B cell (primary cell): ENCODE results near the gene LMBR1L. TPM values are rescaled to one million over a fixed set of nuclear protein-coding genes. Genes with fewer than 3 reads are reported as not detected.

Experiments
- ATAC-seq: fragments of 200-7000 bp; cut with Tn5 transposase; one replicate; pipeline ENCODE4 v1.10.0; 2021; ENCODE audit warnings: low read depth, mild to moderate bottlenecking, moderate number of reproducible peaks, moderate library complexity
- CTCF ChIA-PET: fragments of 350-600 bp; sonication (Branson Sonifier 250); formaldehyde crosslinking; loops from one replicate; lab custom pipeline; 2021; ENCODE audit warnings: antibody characterized with exemption, inconsistent platforms; lab: Charles Lee
- POLR2A ChIA-PET: fragments of 350-600 bp; sonication (Branson Sonifier 250); formaldehyde crosslinking; loops from one replicate; lab custom pipeline; 2021; ENCODE audit warnings: antibody characterized with exemption; lab: Charles Lee
- DNase-seq: peaks from one replicate; pipeline ENCODE4 v3.0.0; 2013
- H2AFZ ChIP-seq: 2 replicates; pipeline ENCODE4 v1.6.1; 2012; ENCODE audit warnings: mild to moderate bottlenecking, low read depth, low read length; ENCODE audit not compliant: insufficient read depth, poor library complexity, severe bottlenecking
- H3K27ac ChIP-seq, 2 donors: 1 replicate in 1 of 2; 2 replicates in 1 of 2; pipeline ENCODE4 v1.5.1; 2012 to 2013; ENCODE audit warnings: low read length in 2 of 2, mild to moderate bottlenecking in 2 of 2, moderate library complexity in 1 of 2
- H3K27me3 ChIP-seq, 4 experiments: fragments of 200-600 bp in 1 of 4; sonication (generic) in 1 of 4; replicated peaks in 1 of 4; 1 replicate in 2 of 4; 2 replicates in 2 of 4; pipeline versions ENCODE4 v1.6.1 to v1.7.0; 2013 to 2016; ENCODE audit warnings: low read length in 3 of 4, mild to moderate bottlenecking in 2 of 4, mixed read lengths in 1 of 4, moderate library complexity in 1 of 4; ENCODE audit not compliant: insufficient read depth in 4 of 4, control insufficient read depth in 3 of 4; ENCODE audit errors: control extremely low read depth in 1 of 4
- H3K36me3 ChIP-seq, 2 experiments: replicated peaks in 1 of 2; 1 replicate in 1 of 2; 2 replicates in 1 of 2; pipeline versions ENCODE4 v1.6.1 to v1.7.1; 2013; ENCODE audit warnings: low read length in 1 of 2; ENCODE audit not compliant: insufficient read depth in 2 of 2, control insufficient read depth in 1 of 2; ENCODE audit errors: control extremely low read depth in 1 of 2, extremely low read depth in 1 of 2
- H3K4me1 ChIP-seq, 2 donors: fragments of 200-600 bp in 1 of 2; sonication (generic) in 1 of 2; 1 replicate in 1 of 2; 2 replicates in 1 of 2; pipeline versions ENCODE4 v1.5.1 to v1.6.1; 2013 to 2017; ENCODE audit warnings: low read length in 2 of 2; ENCODE audit not compliant: control insufficient read depth in 2 of 2, insufficient read depth in 2 of 2
- H3K4me2 ChIP-seq: replicated peaks from 2 replicates; pipeline ENCODE3; 2012; ENCODE audit warnings: mild to moderate bottlenecking, low read depth, low read length; ENCODE audit not compliant: poor library complexity, severe bottlenecking
- H3K4me3 ChIP-seq, 5 experiments: fragments of 200-600 bp in 1 of 5; sonication (generic) in 1 of 5; 1 replicate in 3 of 5; 2 replicates in 2 of 5; pipeline versions ENCODE4 v1.5.1 to v1.7.0; 2011 to 2016; ENCODE audit warnings: low read length in 4 of 5, mild to moderate bottlenecking in 4 of 5, low read depth in 2 of 5, control low read depth in 1 of 5, moderate library complexity in 1 of 5; ENCODE audit not compliant: insufficient read depth in 1 of 5; ENCODE audit errors: control extremely low read depth in 1 of 5, extremely low read depth in 1 of 5
- H3K79me2 ChIP-seq: fragments of 200-600 bp; sonication (generic); one replicate; pipeline ENCODE4 v1.6.0; 2016; ENCODE audit warnings: low read length; ENCODE audit not compliant: control insufficient read depth, insufficient read depth
- H3K9ac ChIP-seq: fragments of 200-600 bp; sonication (generic); 2 replicates; pipeline ENCODE4 v1.6.1; 2017; ENCODE audit warnings: mild to moderate bottlenecking, low read length, moderate library complexity
- H3K9me3 ChIP-seq, 3 donors: one replicate each; pipeline versions ENCODE4 v1.6.1 to v1.7.1; 2013; ENCODE audit warnings: low read length in 2 of 3; ENCODE audit not compliant: control insufficient read depth in 2 of 3, insufficient read depth in 1 of 3; ENCODE audit errors: control extremely low read depth in 1 of 3
- H4K20me1 ChIP-seq: 2 replicates; pipeline ENCODE4 v1.6.0; 2012; ENCODE audit warnings: mild to moderate bottlenecking, low read length; ENCODE audit not compliant: insufficient read depth, control insufficient read depth, poor library complexity, severe bottlenecking
- H3K27ac Mint-ChIP-seq: one replicate; pipeline ENCODE4 v1.8.0; 2021; ENCODE audit warnings: mixed read lengths
- H3K27me3 Mint-ChIP-seq: one replicate; pipeline ENCODE4 v1.8.0; 2021; ENCODE audit warnings: mixed read lengths
- H3K4me1 Mint-ChIP-seq: one replicate; pipeline ENCODE4 v1.8.0; 2021; ENCODE audit warnings: mixed read lengths
- H3K4me3 Mint-ChIP-seq: one replicate; pipeline ENCODE4 v1.8.0; 2021; ENCODE audit warnings: mixed read lengths
- H3K9me3 Mint-ChIP-seq: one replicate; pipeline ENCODE4 v1.8.0; 2022; ENCODE audit warnings: mixed read lengths; ENCODE audit not compliant: insufficient read depth
- CTCF ChIP-seq: fragments of 200-600 bp; IDR thresholded peaks from one replicate; pipeline ENCODE4 v1.8.0; 2022; ENCODE audit warnings: antibody characterized with exemption, mild to moderate bottlenecking
- EZH2 ChIP-seq: IDR thresholded peaks from 2 replicates; pipeline ENCODE4 v1.6.1; 2012; ENCODE audit warnings: borderline replicate concordance, low read depth, mild to moderate bottlenecking, moderate library complexity, low read length; ENCODE audit not compliant: insufficient read depth, poor library complexity, severe bottlenecking
- WGBS: methylation state at CpG from one replicate; pipeline ENCODE4 v1.1.5; 2013; ENCODE audit warnings: missing lambda C conversion rate; ENCODE audit not compliant: insufficient coverage; 5-methylcytosine and 5-hydroxymethylcytosine counted together
- intact Hi-C: fragments of 100-400 bp; cut with micrococcal nuclease; formaldehyde crosslinking; loops from one replicate; pipeline ENCODE4 v1.10.0; 2022
- polyA plus RNA-seq: library from polyadenylated mRNA; depleted of rRNA; stranded (reverse); fragments of >200 nt; gene quantifications from 2 replicates; pipeline ENCODE4 v1.2.3, GENCODE V29; 2012
- total RNA-seq, 2 donors: library from RNA; stranded (reverse); fragments of 120-200 nt in 1 of 2; gene quantifications; 1 replicate in 1 of 2; 2 replicates in 1 of 2; pipeline versions ENCODE4 v1.2.3 to v1.2.4, GENCODE V29; 2013 to 2022

Gene LMBR1L
- total and polyA plus RNA-seq, 2 donors (not counting 1 experiment from before 2014, with no cell fraction given), result 133 to 187 TPM

DNA sequence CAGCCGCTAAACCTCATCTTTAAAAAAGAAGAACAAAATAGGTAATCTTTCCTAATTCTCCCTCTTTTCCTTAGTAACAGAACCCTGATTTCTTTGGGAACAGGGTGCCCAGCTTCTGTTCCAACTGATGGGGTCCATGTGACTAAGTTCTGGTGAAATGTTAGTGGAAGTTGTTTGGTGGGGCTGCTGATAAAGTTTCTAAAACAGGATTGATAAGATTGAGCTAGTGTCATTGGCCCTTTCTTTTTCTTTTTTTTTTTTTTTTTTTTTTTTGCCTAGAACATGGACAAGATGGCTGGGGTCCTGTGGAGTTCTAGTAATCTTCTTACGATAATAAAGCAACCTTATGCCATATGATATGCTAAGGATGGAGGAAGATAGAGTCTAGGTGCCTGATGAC is 36.7 kb upstream of the LMBR1L start:
- H3K27ac Mint-ChIP-seq, result no peak overlapping the region

GRCh38 chr12:49146406-49146805 is 35.8 kb upstream of the LMBR1L start:
- Mint-ChIP-seq H3K4me3 (no peak overlapping the region), H3K9me3 (no peaks in the 10 kb centered on the region), H3K27ac (no peak overlapping the region), H3K4me1 (peaks cover 4% of the 10 kb centered on the region), H3K27me3 (no peaks in the 10 kb centered on the region)
- H3K9ac ChIP-seq, result no peak overlapping the region
- POLR2A ChIA-PET, result interaction anchor here (1.1 kb wide), 1 partner anchor 20 kb away, joined by 3 read pairs; no protein-coding TSS in a partner anchor
- TF ChIP-seq EZH2, result no peak
- TF ChIP-seq CTCF, result no peak
- H4K20me1 ChIP-seq, result no peaks in the 10 kb centered on the region
- H2AFZ ChIP-seq, result no peak overlapping the region
- intact Hi-C loops, result no loop called here
- WGBS, result 100% methylated on average over 1 of the region's 1 CpG
- no peaks in the 10 kb centered on the region for H3K36me3 ChIP-seq
- H3K79me2 ChIP-seq, result peaks cover 5% of the 10 kb centered on the region
- no peak for DNase-seq
- no peak overlapping the region for H3K4me2 ChIP-seq
- CTCF ChIA-PET, result interaction anchor here (1.0 to 1.1 kb wide), 2 partner anchors 14 to 58 kb away, joined by 3 to 4 read pairs; no protein-coding TSS in a partner anchor
- no peak overlapping the region for H3K4me3 ChIP-seq
- ATAC-seq, result no peak
- no peaks in the 10 kb centered on the region for H3K27me3 ChIP-seq
- H3K4me1 ChIP-seq, result peaks cover 0 to 3% of the 10 kb centered on the region in 2 donors
- no peaks in the 10 kb centered on the region for H3K9me3 ChIP-seq
- no peak overlapping the region for H3K27ac ChIP-seq

More for the DNA sequence above, 36.7 kb upstream of the LMBR1L start:
- ATAC-seq (no peak), DNase-seq (no peak)
- no peaks in the 10 kb centered on the region for H3K9me3 Mint-ChIP-seq
- TF ChIP-seq EZH2, result no peak
- no peak for TF ChIP-seq CTCF
- Histone ChIP-seq H3K79me2 (peaks cover 5% of the 10 kb centered on the region), H3K27ac (no peak overlapping the region), H3K4me3 (no peak overlapping the region), H3K4me1 (peaks cover 0 to 3% of the 10 kb centered on the region in 2 donors), H3K27me3 (no peaks in the 10 kb centered on the region), H3K36me3 (no peaks in the 10 kb centered on the region), H3K4me2 (no peak overlapping the region), H2AFZ (no peak overlapping the region), H3K9ac (no peak overlapping the region), H4K20me1 (no peaks in the 10 kb centered on the region), H3K9me3 (no peaks in the 10 kb centered on the region)
- ChIA-PET POLR2A (no interaction called here), CTCF (interaction anchor here (1.1 kb wide), 1 partner anchor 59 kb away, joined by 4 read pairs; no protein-coding TSS in a partner anchor)
- WGBS, result no CpG with 5 or more reads among the region's 2 CpGs
- intact Hi-C loops, result no loop called here
- H3K4me3 Mint-ChIP-seq, result no peak overlapping the region
- no peaks in the 10 kb centered on the region for H3K27me3 Mint-ChIP-seq
- peaks cover 4% of the 10 kb centered on the region for H3K4me1 Mint-ChIP-seq
